ENCODE results near the gene RFC1.

RFC1 gene

DNA sequence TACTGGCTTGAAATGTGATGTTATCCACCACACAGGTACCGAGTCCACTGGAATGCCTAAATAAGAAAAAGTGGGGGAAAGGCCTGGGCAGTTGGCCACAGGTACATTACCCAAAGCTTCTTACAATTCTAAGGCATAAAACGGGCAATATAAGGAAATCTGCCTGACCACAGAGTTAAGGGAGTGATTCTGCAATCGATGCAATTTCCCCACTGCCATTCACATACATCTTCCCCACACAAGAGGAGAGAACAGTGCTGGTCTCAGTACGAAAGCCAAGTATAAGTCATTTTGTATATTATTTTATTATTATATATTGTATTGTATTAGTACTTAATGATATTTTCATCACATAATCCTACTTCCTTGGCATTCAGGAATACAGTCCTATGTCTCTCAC lies 30.6 kb downstream of the RFC1 start:
- ChIA-PET CTCF (no interaction called here), POLR2A (no interaction called here)
- TF ChIP-seq ARNT (IDR thresholded peaks at IDR 0.05) (no peak), HDGF (IDR thresholded peaks at IDR 0.05; ENCODE audit: borderline replicate concordance) (no peak), FOXM1 (IDR thresholded peaks at IDR 0.05; ENCODE audit: borderline replicate concordance) (no peak), BHLHE40 (IDR thresholded peaks at IDR 0.05; ENCODE audit: borderline replicate concordance) (no peak), L3MBTL2 (conservative IDR thresholded peaks at IDR 0.05) (no peak)
- DNase-seq (ENCODE audit: extremely low spot score), result no peak

DNA sequence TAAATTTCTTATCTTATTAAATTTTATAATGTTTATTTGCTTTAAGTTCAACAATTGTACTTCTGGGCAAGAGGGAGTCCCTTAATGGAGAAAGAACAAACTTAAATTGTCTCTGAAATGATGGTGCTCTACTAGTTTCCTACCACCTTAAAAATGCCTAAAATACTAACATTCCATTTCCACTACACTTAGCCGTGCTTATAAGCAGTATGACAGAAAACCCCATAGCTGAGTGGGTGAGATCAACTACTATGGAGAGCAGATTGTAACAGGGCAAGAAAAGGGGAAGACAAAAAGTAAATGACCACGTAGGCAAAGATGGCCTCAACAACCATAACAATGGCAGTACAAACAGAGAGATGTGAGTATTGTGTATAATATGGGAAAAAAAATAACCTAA lies 35.0 kb downstream of the RFC1 start:
- ChIA-PET CTCF (interaction anchor here (1.1 kb wide), 1 partner anchor 18 kb away, joined by 3 read pairs; no protein-coding TSS in a partner anchor), POLR2A (no interaction called here)
- no peak for DNase-seq (ENCODE audit: extremely low spot score)
- TF ChIP-seq FOXM1 (IDR thresholded peaks at IDR 0.05; ENCODE audit: borderline replicate concordance) (no peak), CTBP1 (IDR thresholded peaks at IDR 0.05; ENCODE audit: borderline replicate concordance) (no peak), L3MBTL2 (conservative IDR thresholded peaks at IDR 0.05) (no peak), FOXA1 (IDR thresholded peaks at IDR 0.05) (no peak), LEF1 (IDR thresholded peaks at IDR 0.05; ENCODE audit: borderline replicate concordance) (no peak), HDGF (IDR thresholded peaks at IDR 0.05; ENCODE audit: borderline replicate concordance) (no peak), SP1 (IDR thresholded peaks at IDR 0.05) (no peak), ARNT (IDR thresholded peaks at IDR 0.05) (no peak), FOXK2 (IDR thresholded peaks at IDR 0.05) (no peak), SUZ12 (IDR thresholded peaks at IDR 0.05) (no peak)

DNA sequence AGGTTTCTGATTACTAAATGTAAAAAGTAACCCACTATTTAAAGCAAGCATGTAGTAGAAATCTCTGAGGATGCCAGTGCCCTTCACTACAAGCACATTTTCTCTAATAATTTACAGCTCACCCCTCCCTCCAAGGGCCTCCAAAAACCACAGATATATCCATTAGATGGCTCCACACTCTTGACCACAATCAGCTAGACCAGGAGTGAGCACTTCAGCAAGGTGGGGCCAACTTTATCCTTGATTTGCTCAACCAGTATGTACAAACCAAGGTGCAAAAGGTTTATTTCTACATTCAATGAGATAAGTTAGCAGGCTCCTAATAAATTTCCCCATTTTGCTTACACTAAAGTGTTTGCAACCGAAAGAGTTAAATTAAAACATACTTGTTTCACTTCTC lies 35.8 kb downstream of the RFC1 start:
- ChIA-PET CTCF (no interaction called here), POLR2A (no interaction called here)
- DNase-seq (ENCODE audit: extremely low spot score), result no peak
- TF ChIP-seq FOXM1 (IDR thresholded peaks at IDR 0.05; ENCODE audit: borderline replicate concordance) (no peak), HDGF (IDR thresholded peaks at IDR 0.05; ENCODE audit: borderline replicate concordance) (no peak), FOXA1 (IDR thresholded peaks at IDR 0.05) (no peak), LEF1 (IDR thresholded peaks at IDR 0.05; ENCODE audit: borderline replicate concordance) (no peak), BHLHE40 (IDR thresholded peaks at IDR 0.05; ENCODE audit: borderline replicate concordance) (no peak), SUZ12 (IDR thresholded peaks at IDR 0.05) (no peak), ZNF384 (IDR thresholded peaks at IDR 0.05) (no peak), CTBP1 (IDR thresholded peaks at IDR 0.05; ENCODE audit: borderline replicate concordance) (no peak), ARNT (IDR thresholded peaks at IDR 0.05) (no peak), NFRKB (IDR thresholded peaks at IDR 0.05) (no peak), TARDBP (IDR thresholded peaks at IDR 0.05) (no peak)

DNA sequence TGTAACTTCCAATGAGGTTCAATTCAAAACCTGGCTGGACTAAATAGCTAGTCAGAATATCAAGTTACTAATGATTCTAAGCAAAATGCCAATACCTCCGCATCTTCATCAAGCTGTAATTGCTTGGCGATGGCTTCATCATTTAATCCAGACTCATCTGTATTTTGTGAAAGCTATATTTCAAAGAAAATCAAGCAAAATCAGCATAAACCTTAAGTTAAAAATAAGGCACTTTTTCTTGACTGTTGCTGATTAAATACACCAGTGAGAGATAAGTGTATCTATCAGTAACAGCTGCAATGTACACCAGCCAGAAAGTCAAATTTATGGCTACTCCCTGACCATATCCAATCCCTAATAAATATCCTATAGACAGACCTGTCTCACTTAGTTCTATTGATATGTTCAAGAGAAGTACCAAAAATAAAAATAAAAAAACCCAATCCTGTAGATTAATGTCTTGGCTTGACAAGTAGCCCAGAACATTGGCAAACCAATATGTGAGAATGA lies 39.6 kb downstream of the RFC1 start:
- no peak for DNase-seq (ENCODE audit: extremely low spot score)
- ChIA-PET CTCF (no interaction called here), POLR2A (no interaction called here)
- TF ChIP-seq ZNF384 (IDR thresholded peaks at IDR 0.05), result no peak
- TF ChIP-seq, protein P1, sequence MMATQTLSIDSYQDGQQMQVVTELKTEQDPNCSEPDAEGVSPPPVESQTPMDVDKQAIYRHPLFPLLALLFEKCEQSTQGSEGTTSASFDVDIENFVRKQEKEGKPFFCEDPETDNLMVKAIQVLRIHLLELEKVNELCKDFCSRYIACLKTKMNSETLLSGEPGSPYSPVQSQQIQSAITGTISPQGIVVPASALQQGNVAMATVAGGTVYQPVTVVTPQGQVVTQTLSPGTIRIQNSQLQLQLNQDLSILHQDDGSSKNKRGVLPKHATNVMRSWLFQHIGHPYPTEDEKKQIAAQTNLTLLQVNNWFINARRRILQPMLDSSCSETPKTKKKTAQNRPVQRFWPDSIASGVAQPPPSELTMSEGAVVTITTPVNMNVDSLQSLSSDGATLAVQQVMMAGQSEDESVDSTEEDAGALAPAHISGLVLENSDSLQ (IDR thresholded peaks at IDR 0.05), result no peak
- no peak for TF ChIP-seq HDGF (IDR thresholded peaks at IDR 0.05; ENCODE audit: borderline replicate concordance)
- no peak for TF ChIP-seq SP1 (IDR thresholded peaks at IDR 0.05)
- TF ChIP-seq CTBP1 (IDR thresholded peaks at IDR 0.05; ENCODE audit: borderline replicate concordance), result no peak
- no peak for TF ChIP-seq SUZ12 (IDR thresholded peaks at IDR 0.05)
- TF ChIP-seq BHLHE40 (IDR thresholded peaks at IDR 0.05; ENCODE audit: borderline replicate concordance), result no peak
- TF ChIP-seq FOXK2 (IDR thresholded peaks at IDR 0.05), result no peak
- TF ChIP-seq NFRKB (IDR thresholded peaks at IDR 0.05), result no peak
- no peak for TF ChIP-seq FOXM1 (IDR thresholded peaks at IDR 0.05; ENCODE audit: borderline replicate concordance)
- no peak for TF ChIP-seq L3MBTL2 (conservative IDR thresholded peaks at IDR 0.05)
- TF ChIP-seq FOXA1 (IDR thresholded peaks at IDR 0.05), result no peak
- TF ChIP-seq TARDBP (IDR thresholded peaks at IDR 0.05), result no peak
- no peak for TF ChIP-seq ARNT (IDR thresholded peaks at IDR 0.05)
- no peak for TF ChIP-seq ELF4 (IDR thresholded peaks at IDR 0.05)
- no peak for TF ChIP-seq LEF1 (IDR thresholded peaks at IDR 0.05; ENCODE audit: borderline replicate concordance)

DNA sequence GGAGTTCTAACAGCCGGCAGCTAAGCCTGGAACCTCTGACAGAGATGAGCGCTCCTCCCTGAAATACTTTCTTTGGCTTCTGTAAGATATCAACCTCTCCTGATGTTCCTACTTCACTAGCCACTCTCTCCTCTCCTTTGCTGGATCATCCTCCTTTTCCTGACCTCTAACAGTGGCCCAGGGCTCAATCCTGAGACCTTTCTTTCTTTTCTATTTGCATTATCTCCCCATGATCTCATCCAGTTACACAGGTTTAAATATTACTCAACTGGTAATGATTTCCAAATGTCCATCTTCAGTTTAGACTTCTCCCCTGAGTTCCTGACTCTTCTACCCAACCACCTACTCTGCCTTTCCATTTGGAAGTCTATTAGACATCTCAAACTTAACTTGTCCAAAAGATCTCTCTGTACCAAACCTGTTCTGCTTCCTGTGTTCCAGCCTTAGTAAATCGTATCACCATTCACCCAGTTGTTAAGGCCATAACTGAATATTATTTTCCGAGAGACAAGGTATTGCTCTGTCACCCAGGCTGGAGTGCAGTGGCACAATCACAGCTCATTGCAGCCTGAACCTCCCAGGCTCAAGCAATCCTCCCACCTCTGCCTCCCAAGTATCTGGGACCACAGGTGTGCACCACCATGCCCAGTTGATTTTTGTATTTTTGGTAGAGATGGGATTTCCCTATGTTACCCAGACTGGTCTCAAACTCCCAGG lies 41.1 kb downstream of the RFC1 start:
- ChIA-PET POLR2A (no interaction called here), CTCF (no interaction called here)
- no peak for TF ChIP-seq TARDBP (IDR thresholded peaks at IDR 0.05)
- no peak for TF ChIP-seq ARNT (IDR thresholded peaks at IDR 0.05)
- no peak for TF ChIP-seq FOXA1 (IDR thresholded peaks at IDR 0.05)
- no peak for TF ChIP-seq FOXM1 (IDR thresholded peaks at IDR 0.05; ENCODE audit: borderline replicate concordance)
- TF ChIP-seq ELF4 (IDR thresholded peaks at IDR 0.05), result no peak
- TF ChIP-seq, protein P1 (IDR thresholded peaks at IDR 0.05), result no peak
- no peak for TF ChIP-seq HDGF (IDR thresholded peaks at IDR 0.05; ENCODE audit: borderline replicate concordance)
- TF ChIP-seq FOXK2 (IDR thresholded peaks at IDR 0.05), result no peak
- no peak for TF ChIP-seq SP1 (IDR thresholded peaks at IDR 0.05)
- no peak for TF ChIP-seq SUZ12 (IDR thresholded peaks at IDR 0.05)
- no peak for TF ChIP-seq BHLHE40 (IDR thresholded peaks at IDR 0.05; ENCODE audit: borderline replicate concordance)
- TF ChIP-seq L3MBTL2 (conservative IDR thresholded peaks at IDR 0.05), result no peak
- TF ChIP-seq NFRKB (IDR thresholded peaks at IDR 0.05), result no peak
- no peak for TF ChIP-seq LEF1 (IDR thresholded peaks at IDR 0.05; ENCODE audit: borderline replicate concordance)
- TF ChIP-seq CTBP1 (IDR thresholded peaks at IDR 0.05; ENCODE audit: borderline replicate concordance), result no peak
- TF ChIP-seq ZNF384 (IDR thresholded peaks at IDR 0.05), result no peak
- no peak for DNase-seq (ENCODE audit: extremely low spot score)

DNA sequence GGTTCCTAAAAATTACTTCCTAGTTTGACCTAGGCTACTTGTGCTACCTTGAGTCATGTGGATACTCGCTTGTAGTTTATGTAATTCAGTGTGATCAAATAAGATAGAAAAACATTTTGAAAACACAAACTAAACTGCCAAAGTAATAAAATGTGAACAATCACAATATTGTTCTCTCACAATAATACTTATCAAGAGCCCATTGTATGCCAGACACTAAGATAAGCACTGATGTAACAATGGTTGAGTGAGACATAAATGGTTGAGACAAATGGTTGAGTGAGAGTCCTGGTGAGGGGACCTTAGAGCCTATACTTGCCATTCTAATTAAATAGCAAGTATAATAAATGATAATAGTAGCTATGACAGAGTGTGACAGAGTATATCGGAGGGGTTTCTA lies 41.7 kb downstream of the RFC1 start:
- TF ChIP-seq, protein P1 (IDR thresholded peaks at IDR 0.05), result no peak
- TF ChIP-seq BHLHE40 (IDR thresholded peaks at IDR 0.05; ENCODE audit: borderline replicate concordance) (no peak), LEF1 (IDR thresholded peaks at IDR 0.05; ENCODE audit: borderline replicate concordance) (no peak), SP1 (IDR thresholded peaks at IDR 0.05) (no peak), L3MBTL2 (conservative IDR thresholded peaks at IDR 0.05) (no peak), FOXM1 (IDR thresholded peaks at IDR 0.05; ENCODE audit: borderline replicate concordance) (no peak), HDGF (IDR thresholded peaks at IDR 0.05; ENCODE audit: borderline replicate concordance) (no peak), ARNT (IDR thresholded peaks at IDR 0.05) (no peak), FOXK2 (IDR thresholded peaks at IDR 0.05) (no peak), TARDBP (IDR thresholded peaks at IDR 0.05) (no peak), ZNF384 (IDR thresholded peaks at IDR 0.05) (no peak), CTBP1 (IDR thresholded peaks at IDR 0.05; ENCODE audit: borderline replicate concordance) (no peak), SUZ12 (IDR thresholded peaks at IDR 0.05) (no peak), NFRKB (IDR thresholded peaks at IDR 0.05) (no peak)
- ChIA-PET POLR2A (no interaction called here), CTCF (no interaction called here)
- DNase-seq (ENCODE audit: extremely low spot score), result no peak
